T-helper 9 cell (primary cell): ENCODE measurements around the gene CERS1.

Experiments
- DNase-seq: peaks from one replicate; pipeline ENCODE4 v3.0.0-alpha.2; 2020
- total RNA-seq, 2 donors: gene quantifications; one replicate each; lab custom pipeline; 2026; lab: John Stamatoyannopoulos, UW

The CERS1 gene
- 0 to 0.07 reads per million in 2 donors for total RNA-seq

GRCh38 chr19:18895824-18896341, at the start of gene CERS1:
TSS of gene CERS1 (minus strand) at chr19:18896158. CDS start at chr19:18896072, 86 bp downstream.
- no peak for DNase-seq

- no peak for DNase-seq
These were observed 49.3 kb upstream of the CERS1 start for GRCh38 chr19:18945297-18945696.

- DNase-seq, result no peak
These were observed 47.5 kb upstream of the CERS1 start for GRCh38 chr19:18943465-18943864.

- DNase-seq, result no peak
These were observed 46.7 kb upstream of the CERS1 start for GRCh38 chr19:18942692-18943091.

DNA sequence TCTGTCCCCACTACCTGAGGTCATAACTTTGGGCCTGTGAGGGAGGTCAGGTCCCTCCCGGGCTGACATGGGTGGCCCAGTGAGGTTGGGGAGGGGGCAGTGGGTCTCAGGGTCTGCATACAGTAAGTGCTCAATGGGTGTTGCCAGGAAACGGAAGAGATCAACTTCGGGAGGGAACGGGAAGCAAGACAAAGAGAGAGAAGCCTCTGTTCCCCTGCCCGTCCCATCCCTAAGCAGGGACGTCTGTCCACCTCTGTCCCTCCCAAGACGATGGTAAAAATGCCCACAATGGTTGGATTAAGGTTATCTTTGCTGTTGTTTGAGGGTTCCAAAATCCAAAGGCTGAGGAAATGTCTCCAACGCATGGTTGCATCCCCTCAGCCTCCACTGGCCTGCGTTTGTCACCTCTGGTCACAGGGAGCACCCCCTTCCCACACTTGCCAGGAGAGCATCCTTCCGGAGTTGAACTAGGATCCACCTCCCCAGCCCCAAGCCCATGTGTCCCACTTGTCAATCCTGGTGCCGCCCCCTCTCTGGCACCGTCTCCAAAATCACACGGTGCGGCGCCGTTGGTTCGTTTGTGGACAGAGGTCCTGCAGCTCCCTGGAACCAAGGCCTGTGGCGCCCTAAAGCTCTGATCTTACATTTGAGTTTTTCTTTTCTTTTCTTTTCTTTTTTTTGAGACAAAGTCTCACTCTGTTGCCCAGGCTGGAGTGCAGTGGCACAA, 45.8 kb upstream of the CERS1 start:
- no peak for DNase-seq

GRCh38 chr19:18940769-18941627, 45.0 kb upstream of the CERS1 start, which contains the start of gene HOMER3:
TSS of gene HOMER3 (minus strand) at chr19:18941217. CDS start at chr19:18938982, 2,235 bp downstream.
- DNase-seq, result peak; percentile 76

DNA sequence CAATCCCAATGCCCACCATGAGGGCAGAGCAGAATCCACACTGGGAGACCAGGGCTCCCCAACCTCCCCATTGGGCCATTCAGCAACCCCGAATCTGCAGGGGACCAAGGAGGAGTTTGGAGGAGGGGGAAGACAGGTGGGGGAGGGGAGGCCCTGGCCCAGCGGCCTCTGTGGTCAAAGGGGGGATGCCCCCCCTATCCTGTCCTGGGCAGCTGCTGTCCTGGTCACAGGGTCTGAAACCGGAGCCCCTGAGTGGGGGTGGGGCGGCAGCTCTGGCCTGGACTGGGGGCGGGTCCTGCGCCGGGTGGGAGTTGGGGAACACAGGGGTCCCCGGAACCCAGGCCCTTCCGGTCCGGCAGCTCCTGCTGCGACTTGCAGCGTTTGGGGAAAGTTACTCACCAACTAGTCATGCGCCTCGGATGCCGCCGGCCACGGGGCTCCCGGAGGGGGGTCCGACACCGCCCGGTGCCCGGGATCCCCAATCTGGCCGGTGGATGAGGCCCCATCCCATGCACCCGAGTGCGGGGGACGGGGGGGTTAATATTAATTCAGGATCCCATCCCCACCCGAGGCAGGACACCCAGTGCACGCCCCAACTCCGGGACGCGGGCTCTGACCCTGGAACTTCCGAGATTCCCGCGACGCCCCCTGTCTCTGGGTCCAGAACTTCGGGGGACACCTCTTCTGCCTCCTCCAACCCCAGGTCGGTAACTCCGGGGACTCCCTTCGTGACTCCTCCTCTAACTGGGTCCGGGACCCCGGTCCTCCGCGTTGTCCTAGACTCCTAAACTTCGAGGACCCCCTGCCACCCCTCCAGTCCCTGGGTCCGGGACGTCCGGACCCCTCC, 44.2 kb upstream of the CERS1 start:
- DNase-seq, result no peak

DNA sequence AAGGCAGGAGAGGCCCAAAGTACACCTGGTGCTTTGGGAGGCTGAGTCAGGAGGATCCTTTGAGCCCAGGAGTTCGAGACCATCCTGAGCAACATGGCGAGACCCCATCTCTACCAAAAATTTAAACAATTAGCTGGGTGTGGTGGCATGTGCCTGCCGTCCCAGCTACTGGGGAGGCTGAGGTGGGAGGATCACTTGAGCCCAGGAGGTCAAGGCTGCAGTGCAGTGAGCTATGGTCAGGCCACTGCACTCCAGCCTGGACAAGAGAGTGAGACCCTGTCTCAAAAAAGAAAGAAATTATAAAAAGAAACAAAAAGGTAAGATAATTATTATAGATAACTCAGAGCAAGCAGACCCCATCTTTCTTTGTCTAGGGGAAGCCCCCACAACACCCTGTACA, 43.2 kb upstream of the CERS1 start:
- DNase-seq, result no peak

DNA sequence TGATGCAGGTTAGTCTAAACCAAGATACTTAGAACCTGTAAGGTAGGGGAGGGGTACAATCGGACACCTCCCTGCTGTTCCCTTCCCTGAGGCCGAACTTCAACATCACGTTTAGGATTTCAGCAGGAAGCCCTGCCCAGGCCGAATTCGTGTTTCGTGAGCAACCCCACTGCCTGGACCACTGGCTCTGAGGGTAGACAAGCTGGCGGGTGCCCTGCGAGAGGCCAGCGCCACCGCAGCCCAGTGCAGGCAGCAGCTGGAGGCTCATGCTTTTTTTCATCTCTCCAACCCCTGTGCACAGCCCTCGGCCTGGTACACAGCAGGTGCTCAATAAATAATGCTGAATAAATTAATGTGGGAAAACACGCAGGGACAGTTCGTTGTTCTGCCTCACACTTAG, 37.3 kb upstream of the CERS1 start:
- DNase-seq, result no peak

DNA sequence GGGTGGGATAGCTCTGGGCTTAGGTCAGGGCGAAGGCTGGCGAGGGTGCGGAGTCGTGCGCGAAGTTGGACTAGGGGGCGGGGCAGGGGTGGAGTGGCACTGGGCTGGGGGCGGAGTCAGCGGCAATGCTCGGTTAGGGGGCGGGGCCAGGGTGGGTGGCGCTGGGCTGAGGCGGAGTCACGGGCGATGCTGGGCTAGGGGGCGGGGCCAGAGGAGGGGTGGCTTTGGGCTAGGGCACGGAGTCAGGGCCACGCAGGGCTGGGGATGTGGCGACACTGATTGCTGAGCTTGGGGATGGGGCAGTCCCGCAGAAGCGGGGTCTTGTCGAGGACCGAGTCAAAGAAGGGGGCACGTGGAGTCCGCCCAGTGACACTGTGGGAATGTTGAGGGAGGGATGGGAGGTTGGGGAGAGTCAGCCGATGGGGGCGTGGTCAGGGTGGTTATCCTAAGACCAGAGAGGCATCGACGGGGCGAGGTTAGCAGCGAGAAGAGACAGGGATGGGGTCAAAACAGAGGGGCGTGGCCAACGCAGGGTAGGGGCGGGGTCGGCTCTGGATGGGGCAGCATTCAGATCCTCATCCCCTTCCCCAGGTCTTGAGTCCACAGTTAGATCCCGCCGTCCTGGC, 36.4 kb upstream of the CERS1 start:
- DNase-seq, result peak; percentile 90

DNA sequence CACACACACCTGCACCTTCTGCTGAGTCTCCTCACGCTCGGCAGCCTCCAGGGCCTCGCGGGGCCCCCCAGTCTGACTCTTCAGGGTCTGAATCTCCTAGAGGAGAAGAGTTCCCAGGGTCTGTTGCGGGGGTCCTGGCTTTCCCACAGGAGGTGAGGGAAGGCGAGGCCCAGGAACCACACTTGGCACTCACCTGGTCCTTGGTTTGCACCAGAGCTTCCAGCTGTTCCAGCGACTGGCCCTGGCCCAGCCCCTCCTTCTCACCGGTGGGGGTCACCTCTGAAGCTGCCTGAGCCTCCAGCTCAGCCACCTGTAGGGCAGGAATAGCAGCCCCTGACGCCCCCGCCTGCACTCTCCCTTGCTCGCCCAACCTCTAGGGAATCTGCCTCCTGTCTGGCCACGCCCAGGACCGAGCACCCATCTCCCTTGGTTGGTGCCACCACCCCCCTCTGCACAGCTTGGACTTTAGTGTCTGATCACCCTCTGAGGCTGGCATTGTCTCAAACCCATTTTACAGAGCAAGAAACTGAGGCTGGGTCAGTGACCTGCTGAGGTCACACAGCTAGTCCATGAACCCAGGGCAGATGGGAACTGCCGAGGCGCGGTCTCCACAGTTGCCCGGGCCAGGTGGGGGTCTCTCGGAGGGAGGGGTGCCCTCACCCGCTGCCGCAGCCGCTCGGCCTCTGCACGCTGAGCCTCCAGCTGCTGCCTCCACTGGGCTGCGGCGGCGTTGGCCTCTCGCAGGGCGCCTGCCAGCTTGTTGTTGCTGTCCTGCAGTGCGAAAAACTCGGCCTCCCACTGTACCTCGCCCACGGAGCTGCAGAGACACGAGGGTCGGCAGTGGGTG, 35.6 kb upstream of the CERS1 start:
- no peak for DNase-seq

GRCh38 chr19:18929311-18929710, 33.4 kb upstream of the CERS1 start:
- DNase-seq, result no peak

DNA sequence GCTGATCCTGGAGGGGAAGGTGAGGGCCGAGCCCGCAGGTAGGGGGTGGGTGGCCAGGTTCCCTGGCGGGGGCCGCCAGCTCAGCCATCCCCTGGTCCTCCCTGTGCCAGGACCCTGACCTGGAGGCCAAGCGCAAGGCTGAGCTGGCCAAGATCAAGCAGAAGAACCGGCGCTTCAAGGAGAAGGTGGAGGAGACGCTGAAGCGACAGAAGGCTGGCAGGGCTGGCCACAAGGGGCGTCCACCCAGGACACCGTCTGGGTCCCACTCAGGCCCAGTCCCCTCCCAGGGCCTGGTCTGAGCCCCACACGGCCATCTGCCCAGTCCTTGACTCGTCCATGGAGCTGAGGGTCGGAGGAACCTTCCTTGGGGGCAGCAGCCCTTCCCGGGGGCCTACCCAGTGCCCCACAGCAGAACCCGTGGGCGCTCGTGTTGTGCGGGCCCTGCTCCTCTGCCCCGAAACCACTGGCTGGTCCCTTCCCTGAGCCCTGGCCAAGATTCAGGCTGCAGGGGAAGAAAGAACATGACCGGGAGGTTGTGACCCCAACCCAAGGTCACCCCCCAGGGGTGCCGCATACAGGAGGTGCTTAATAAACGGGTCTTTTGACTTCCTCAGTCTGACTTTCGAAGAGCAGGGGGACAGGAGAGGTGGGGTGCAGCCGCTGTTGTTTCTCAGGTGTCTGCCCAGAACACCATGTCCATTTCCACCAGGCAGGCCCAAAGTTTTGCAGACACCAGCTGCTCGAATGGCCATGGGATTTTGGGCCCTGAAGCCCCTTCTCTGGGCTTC, 32.3 kb upstream of the CERS1 start:
- DNase-seq, result no peak

DNA sequence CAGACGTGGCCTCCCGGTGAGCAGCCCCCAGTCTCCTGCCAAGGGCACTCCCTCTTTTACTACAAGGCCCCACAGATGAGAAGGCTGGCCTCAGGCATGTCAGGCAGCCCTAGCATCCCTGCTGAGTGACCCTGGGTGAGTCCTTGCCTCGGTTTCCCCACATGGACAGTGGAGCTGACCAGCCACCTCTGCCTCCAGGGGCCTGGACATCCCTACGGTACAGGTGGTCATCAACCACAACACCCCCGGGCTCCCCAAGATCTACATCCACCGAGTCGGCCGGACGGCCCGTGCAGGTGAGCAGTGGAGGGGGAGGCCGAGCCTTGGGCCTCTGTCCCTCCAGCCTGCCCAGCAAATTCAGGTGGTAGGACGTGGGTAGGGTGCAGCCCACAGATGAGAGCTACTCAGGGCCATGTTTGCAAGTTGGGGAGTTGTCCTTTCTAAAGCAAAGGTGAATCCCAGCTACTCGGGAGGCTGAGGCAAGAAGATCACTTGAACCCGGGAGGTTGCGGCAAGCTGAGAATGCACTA, 28.8 kb upstream of the CERS1 start:
- no peak for DNase-seq

GRCh38 chr19:18922228-18922985, 26.4 kb upstream of the CERS1 start:
- no peak for DNase-seq

- DNase-seq, result no peak
These were observed 25.6 kb upstream of the CERS1 start for GRCh38 chr19:18921593-18921992.

- DNase-seq, result no peak
These were observed 24.4 kb upstream of the CERS1 start for GRCh38 chr19:18920400-18920799.

DNA sequence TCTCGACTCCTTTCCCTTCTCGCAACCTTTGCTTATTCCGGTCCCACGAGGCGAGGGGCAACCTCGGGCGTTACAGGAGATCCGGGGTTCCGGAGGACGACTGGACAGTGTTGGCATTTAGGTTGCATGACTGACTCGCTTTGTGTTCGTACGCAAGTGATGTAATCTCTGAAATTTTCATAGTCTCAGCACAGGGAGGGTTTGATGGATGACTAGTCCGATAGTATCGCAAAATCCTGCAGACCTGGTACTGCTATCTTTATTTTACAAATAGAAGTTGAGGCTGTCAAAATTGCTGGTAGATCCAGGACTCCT, 23.9 kb upstream of the CERS1 start:
- no peak for DNase-seq

GRCh38 chr19:18919086-18919899, 23.3 kb upstream of the CERS1 start, which contains the start of the genes COPE and DDX49:
TSS of gene COPE (minus strand) at chr19:18919387. CDS start at chr19:18919348, 39 bp downstream.
TSS of gene DDX49 (plus strand) at chr19:18919715. CDS start at chr19:18919742, 27 bp downstream.
- DNase-seq, result peak; percentile 96
